Stimulated activated CD8-positive, alpha-beta memory T cell treated with anti-CD3 and anti-CD28 coated beads, Interleukin-7, amount 100 ng/mL, for 4 hours (primary cell): ENCODE data around the gene ILDR1.

Experiments
- DNase-seq, 2 donors: peaks; one replicate each; pipeline ENCODE4 v3.0.0-alpha.2; 2020; ENCODE audit warnings: low read depth in 2 of 2

ILDR1 gene

DNA sequence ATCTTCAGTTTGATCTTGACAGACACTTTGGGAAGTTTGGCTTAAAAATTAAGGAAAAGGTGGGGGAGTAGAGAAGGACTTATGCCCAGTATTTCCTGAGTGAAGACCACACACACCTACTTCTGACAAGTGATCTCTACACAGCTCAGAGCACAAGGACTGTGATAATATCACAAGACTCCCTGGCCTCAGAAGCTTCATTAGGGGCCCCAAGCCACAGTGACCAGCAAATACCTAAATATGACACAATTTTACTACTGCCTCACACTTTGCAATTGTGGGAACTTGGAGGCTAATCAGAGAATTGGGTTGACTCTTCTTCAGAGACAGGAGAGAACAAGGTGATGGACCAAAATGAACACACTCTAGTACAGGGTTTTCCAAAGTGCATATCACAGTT lies 2.6 kb downstream of the ILDR1 start:
- no peak for DNase-seq

DNA sequence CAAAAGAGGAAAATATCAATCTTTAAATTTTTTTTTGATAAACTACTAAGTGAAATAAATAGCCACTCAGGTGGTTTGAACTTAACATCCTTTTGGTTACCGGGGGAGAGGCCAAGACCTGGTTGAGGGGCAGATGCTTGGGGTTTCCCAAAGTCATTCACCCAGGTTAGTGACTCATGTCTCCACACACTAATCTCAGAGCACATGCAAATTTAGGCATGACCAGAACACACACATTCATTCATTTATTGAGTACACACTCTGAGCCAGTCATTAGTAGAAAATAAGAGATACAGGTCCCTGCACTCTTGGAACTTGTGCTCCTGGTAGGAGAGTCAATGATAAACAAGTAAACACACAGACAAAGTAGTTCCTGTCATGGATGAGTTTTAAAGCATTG lies 7.3 kb downstream of the ILDR1 start:
- no peak for DNase-seq

DNA sequence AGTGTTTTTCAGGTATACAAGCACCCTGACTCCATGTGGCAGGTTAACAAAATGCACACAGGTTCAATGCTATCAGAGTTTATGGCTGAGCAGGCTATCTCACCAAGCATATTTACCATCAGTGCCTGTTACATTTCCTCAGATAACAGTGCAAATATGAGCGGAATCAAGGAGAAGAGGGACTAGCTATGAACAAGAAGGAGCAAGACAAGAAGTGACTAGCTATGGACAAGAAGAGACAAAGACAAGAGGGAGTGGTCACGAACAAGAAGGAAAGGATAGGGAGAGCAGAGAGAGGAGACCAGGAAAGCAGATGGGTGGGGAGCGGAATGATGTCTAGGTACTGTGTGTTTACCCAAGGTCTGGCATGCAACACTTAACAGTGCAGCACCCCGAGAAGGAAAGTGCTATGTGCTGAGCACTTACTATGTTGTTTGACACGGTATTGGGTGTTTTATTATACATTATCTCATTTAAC lies 8.6 kb downstream of the ILDR1 start:
- no peak for DNase-seq

DNA sequence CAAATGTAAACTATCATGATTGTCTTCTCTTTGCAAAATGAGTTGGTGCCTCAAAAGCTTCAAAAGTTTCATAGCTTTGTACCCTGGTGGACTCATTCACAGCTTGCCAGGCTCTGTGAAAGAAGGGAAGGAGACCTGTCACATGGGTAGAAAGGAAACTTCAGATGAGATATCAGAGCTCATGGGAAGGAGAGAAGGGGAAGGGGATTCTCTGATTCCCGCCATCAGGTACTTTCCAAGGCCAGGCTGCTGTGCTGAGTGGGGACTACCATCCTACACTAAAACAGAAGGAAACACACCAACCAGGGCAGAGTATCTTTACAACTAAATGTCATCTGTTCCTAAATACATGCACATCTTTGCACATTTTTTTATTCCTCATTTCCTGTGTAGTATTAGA lies 9.2 kb downstream of the ILDR1 start:
- no peak for DNase-seq

DNA sequence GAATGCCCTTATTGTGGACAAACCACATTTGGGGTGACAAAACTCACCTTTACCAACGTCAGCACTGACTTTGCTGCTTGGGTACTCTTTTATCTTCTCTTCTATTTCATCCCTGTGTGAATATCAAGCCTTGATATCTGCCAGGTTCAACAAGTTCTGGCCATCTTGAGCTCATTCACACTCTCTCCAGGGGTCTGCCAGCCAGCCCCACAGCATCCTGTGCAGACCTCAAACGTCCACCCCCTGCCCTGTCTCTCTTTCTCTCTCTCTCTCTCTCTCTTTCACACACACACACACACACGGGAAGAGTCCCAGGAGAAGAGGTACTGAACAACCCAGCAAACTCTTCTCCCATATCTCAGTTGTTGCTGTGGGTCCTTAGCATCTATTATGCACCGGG lies 10.7 kb downstream of the ILDR1 start:
- DNase-seq: no peak

DNA sequence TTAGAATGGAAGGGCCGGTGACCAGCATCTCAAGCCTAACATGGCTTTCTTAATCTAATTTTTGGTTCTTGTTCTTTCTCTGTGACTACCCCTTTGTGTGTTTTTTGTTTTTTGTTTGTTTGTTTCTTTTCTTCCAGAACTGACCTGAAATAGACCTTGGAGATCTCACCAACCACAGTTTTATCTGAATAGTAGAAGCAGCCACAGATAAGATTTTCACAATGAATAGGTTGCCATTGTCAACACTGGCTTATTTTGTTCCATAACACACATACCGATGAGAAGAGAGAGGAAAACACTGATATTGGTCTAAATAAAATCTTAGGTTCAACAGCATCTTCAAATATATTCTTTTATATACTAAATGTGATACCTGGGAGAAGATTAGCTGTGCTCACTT lies 11.5 kb downstream of the ILDR1 start:
- DNase-seq: no peak

DNA sequence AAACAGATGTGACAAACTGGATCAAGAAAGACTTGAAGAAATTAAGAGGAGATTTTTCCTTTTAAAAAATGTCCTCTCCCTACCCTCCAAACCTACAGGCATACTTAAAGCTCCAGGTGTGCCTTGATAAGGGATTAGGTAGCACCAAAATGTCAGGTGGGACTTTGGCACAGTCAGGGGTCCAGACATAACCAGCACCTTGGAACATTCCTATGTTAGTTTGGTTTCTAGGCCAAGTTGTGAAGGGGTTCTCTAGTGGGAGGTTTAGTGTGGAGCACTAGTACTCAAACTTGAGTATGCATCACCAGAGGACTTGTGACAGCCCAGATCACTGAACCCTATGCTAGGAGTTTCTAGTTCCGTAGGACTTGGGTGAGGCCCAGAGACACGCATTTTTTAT lies 13.9 kb downstream of the ILDR1 start:
- no peak for DNase-seq

DNA sequence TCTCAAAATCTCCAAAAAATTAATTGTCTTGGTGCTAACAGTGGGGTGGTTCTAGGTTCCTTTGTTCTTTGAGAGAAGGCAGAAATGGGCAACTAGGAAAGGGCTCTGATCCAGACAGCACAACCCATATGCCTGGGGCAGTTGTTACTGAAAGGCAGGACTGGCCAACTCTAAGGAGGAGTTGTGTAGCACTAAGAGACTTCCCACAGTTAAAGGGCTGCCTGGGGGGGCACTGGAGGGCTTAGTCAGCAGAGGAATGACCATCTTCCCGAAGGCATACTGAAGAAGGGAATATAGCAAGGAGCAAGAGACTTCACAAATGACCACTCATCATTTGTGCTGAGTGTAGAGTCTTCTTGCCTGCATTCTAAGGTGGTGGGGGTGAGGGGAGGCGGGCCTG lies 15.8 kb downstream of the ILDR1 start:
- DNase-seq: no peak

DNA sequence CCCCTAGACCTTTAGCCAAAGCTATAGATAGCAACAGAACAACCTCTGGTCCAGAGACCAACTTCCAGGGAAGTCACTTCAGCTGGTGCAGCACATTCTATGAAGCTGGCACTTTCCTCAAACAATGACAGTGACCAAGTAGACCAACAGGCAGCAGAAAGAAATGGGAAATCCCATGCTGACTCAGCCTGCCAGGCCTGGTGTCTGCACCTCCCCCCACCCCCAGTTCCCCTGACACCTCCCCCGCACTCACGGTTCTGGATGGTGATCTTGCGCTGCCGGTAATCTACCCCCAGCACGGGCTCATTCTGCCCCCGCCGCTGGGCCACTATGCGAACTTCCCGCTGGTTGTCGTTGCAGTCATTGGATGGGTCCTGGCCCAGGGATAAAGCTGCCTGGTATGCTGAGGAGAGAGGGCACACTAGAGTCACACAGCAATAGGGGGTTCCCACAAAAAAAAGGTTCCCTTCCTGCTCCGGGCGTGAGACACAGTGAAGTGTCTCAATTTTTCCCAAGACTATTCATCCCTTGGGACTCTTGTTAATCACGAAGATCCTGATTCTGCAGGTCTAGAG lies 17.0 kb downstream of the ILDR1 start:
- DNase-seq: peak in 1 of 2 donors; percentile 4

DNA sequence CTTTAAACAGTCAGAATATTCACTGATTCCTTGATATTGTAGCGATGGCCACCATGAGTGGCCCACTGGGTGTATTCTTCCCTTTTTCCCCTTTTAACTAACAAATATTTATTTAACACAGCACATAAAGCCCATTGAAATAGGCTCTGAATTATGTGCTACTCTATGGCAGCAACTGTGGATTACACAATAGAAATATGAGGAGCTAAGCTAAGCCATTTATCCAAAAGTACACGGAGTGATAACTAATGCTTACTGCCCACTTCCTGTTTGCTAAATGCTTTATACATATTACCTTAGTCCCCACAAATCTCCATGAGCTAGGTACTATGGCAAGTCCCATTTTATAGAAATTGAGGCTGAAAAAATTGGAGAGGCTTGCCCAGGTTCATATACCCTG lies 17.9 kb downstream of the ILDR1 start:
- DNase-seq: no peak

DNA sequence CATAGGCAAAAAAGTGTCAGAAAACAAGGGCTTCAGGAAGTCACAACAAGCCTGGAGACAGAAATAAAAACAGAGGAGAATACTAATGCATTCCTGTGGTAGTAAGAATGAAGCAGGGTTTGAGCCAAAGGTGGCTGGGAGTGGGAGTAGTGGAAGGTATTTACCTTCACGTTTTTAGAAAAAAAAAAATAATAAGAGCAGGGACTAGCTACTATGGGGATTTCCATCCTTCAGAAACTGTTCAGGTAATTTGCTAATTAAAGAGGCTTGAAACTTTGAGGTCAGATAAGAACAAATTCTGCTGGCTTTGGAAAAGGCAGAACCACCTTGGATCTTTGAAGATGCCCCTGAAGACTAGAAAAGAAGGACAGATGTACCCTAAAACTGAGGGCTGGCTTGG lies 18.4 kb downstream of the ILDR1 start:
- DNase-seq: no peak

DNA sequence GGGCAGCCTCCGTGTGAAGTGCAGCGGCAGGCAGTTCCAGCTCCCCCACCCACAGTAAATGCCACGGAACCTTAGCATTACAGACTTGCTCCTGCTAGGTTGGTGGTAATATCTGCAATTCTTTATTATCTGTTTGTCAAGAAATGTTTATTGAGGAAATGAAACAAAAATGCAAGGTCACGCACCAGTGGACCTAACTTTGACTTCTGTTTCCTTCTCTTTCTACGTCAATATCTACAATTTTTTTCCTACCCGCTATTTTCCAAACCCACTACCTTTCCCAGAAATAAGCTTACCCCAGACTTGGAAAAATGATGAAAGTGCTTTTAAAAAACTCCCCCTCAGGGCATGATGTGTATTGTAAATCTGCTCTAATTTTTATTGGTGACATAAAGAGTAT lies 18.9 kb downstream of the ILDR1 start:
- DNase-seq: no peak

DNA sequence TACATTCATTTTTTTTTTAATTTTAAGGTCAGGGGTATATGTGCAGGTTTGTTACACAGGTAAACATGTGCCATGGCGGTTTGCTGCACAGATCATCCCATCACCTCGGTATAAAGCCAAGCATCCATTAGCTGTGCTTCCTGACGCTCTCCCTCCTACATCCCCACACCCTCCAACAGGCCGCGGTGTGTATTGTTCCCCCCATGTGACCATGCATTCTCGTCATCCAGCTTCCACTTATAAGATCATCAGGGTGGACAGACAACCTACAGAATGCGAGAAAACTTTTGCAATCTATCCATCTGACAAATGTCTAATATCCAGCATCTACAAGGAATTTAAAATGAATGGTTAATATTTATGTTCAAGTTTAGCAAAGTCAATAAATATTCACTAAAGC lies 19.4 kb downstream of the ILDR1 start:
- no peak for DNase-seq

DNA sequence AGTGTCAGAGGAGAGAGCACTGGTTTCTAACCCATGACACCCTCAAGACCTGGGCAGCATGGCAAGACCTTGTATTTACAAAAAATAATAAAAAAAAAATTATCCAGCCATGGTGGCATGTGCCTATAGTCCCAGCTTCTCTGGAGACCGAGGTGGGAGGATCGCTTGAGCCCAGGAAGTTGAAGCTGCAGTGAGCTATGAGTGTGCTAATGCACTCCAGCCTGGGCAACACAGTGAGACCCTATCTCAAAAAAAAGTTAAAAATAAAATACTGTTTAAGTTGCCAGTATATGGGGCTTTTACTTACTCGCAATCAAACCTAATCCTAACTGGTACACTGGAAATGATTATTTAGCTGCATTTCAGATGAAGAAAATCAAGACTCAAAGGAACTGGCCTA lies 20.2 kb downstream of the ILDR1 start:
- no peak for DNase-seq

DNA sequence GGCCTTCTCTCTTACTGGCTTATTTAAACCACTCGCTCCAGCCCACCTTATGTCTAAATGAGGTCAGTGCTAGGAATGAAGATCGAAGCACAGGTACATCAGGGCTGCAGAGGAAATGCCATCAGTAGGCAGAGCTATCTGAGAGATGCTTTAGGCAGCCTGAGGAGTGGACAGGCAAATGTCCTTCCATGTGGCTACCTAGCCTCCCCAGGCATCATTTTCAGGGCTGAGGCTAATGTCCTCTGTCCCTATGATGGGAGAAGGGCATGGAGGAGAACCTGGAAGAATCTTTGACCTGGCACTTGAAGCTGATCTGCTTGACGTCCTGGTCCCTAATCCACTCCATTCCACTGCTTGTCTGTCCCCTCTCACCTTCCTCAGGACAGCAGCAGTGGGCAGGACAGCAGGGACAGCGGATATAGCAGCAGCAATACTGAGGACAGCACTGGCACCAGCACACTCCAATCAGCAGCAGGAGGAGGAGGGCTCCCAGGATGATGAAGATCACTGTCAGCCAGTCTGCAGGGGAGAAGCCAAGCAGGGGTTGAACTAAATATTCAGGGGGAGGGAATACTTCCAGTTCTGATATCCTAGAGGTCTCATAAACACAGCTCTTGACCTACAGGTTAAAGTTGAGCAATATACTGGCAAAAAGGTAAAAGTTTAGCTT lies 21.0 kb downstream of the ILDR1 start:
- DNase-seq: no peak

DNA sequence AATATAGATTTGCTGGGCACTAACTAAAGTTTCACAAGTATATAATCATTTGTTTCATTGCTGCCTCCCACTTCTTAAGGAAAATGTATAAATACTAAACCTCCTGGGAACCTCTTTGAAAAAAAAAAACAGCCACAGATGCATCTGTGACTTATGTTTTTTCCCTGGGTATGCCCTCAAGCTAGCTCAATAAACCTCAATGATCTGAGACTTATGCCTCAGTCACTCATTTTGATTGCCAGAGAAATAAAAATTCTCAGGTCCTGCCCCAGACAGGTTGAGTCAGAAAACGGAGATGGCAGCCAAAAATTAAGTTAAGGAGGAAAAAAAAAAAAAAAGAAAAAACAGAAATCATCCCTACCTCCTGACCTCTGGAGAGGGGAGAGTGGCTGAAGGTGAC lies 22.1 kb downstream of the ILDR1 start:
- DNase-seq: no peak

DNA sequence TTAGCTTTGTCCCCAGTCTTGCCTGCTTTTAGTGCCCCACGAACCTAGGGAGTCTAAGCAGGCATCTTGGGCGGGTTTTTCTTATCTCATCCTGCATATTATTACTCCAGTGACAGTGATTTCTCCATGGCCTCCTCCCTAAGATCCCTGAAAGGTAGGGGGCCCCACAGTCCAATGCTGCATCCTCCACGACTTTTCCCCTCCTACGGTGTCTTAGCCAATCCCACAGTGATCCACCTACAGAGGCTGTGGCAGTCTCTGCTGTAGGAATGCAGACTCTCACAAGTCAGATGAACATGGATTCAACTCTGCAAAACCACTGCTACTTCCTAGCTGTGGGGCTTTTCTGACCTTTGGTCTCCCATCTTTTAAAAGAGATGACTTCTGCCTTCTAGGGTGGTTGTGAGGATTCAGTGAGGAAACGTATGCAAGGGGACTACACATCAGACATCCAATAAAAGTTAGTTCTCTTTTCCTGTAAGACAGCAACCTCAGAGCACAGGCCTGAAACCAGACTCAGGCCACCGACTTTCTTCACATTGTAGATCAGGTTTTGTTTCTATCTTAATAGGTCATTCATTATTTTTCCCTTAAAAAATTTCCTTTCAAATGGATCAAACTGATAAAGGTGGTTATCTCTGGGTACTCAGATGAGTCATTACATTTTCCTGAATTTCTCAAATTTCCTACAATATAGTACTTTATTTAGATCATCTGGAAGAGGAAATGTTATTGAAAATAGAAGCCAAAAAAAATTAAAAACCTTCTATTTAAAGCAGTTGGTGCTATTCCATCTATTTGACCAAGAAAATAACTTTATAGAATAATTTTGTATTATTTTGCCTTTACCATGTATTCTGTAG lies 23.2 kb downstream of the ILDR1 start:
- no peak for DNase-seq

DNA sequence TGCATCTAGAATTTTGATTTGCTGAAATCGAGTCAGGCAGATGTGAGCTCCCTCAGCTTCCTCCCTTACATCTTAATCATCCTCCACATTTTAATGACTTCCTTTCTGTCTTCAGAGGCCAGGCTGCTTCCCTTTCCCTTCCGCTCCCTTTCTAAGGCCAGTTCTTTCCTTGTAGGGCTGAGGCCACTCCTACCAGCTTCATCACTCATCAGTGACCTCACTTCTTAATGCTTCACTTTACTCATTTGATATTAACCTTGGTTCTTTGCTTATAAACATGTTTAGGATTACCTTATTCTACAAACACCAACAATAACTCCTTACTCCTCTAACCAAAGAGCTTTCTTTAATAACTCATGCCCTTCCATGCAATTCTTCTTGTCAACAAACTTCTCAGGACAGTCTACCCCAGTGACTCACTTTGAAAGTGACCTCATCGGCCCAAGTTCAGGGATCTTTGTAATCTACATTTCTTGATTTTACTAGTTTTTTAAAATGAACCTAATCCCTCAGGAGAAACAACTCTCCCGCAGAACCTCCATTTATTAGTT lies 23.9 kb downstream of the ILDR1 start:
- no peak for DNase-seq

DNA sequence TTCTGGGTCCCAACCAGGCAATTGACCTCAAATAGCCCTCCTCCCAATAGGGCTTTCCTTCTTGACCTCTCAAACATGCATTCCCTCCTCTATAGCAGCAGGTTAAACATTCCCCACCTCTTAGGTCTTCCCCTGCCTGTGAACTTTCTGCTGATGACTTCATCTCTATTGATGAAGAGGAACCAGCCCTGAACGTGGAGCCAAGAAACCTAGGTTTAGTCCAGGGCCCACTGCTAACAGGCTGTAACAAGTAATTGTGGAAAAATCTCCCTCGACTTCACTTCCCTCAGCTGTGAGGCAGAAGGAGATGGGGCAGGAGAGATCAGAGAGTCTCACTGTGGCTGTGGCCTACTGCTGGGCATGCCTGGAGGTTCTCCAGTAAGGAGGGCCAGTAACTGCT lies 24.7 kb downstream of the ILDR1 start:
- no peak for DNase-seq

DNA sequence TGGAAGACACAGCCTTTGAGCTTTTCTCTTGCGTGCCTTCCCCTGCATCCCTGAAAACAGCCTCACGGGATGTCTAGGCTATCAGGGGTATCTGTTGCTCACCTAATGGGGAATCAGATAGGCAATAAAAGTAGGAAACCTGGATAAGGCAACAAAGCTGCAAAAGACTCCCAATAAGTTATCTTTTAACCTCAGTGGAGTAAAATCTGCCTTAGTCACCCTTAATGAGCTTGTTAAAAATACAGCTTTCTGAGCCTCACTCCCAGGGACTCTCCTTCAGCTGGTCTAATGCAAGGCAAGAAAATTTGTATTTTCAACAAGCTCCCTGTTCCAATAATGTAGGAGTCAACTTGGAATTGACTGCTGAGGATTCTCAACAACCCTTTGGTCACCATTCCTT lies 25.6 kb downstream of the ILDR1 start:
- DNase-seq: no peak

DNA sequence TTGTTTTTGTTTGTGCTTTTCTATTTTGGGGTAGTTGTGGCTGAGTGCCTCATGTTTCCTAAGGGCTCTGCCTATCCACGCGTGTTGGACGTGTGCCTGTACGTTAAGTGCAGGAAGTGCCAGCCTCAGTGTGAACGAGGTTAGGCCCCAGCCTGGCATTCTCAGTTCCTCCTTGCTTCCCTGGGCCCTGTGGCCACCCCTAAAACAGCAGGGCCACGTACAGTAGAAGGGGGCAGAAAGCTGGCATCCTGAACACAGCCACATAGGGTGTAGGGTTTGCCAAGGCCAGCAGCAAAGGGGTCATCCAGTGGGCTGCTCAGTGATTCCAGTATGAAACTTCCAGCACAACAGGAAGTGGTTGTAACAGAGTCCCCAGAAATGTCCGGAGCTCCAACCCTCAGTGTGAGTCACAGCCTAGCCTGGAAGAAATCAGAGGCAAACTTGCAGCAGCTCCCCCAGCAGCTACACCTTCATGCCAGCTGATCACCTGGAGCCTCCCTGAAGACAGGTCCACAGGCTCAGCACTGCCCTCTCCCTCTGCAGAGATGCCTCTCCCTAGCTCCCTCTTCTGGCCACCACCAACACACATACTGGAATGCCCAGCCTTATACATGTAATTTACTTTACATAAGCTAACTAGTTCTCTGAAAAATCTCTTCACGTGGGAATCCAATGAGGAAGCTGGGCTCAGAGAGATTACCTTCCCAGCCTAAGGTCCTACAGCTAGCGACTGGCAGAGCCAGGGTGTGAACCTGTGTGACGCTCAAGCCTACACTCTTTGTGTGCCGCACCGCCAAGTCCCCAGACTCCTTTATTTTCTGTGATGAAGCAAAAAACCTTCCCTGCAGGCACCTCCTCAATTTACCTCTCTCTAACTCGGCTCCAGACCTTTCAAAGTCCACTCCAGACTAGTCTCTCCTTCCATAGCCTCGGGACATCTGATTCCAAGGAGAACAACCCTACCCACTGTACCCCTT lies 26.6 kb downstream of the ILDR1 start:
- DNase-seq: peak in 1 of 2 donors; percentile 0

DNA sequence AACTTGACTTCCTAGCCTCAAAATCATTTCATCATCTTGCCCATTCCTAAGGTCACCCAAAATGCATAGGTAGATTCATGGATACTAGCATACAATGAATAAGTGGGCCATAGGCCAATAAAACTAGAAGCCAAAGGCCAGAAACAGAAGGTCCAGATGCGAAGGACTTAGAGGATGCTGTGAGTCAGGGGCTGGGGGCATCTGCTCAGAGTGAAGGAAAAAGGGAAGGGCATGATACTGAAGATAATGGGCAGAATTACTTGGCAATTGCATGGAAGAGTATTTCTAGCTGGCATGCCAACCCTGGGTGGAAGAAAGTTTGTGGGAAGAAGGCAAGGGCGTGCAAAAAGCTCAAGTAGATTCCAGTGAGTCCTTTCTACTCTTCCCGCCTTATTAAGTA lies 27.5 kb downstream of the ILDR1 start:
- no peak for DNase-seq
